OCI-LY7 (cell line): ENCODE data around the gene TERB1. TPM values are rescaled to one million over a fixed set of nuclear protein-coding genes. Genes with fewer than 3 reads are reported as not detected.

Experiments
- BruUV-seq: library from RNA; stranded (reverse); fragments of 400-500 nt; replicated peaks from 2 replicates; lab custom pipeline; 2021; lab: Mats Ljungman, UMichigan
- CTCF ChIA-PET: fragments of 300-600 bp; sonication (Branson Sonifier 250); formaldehyde crosslinking; loops from one replicate; lab custom pipeline; 2022; ENCODE audit warnings: antibody characterized with exemption; ENCODE audit not compliant: unreplicated experiment; lab: Charles Lee
- POLR2A ChIA-PET: fragments of 300-600 bp; sonication (Branson Sonifier 250); formaldehyde crosslinking; loops from one replicate; lab custom pipeline; 2022; ENCODE audit warnings: antibody characterized with exemption; lab: Charles Lee
- DNase-seq: peaks from one replicate; pipeline ENCODE4 v3.0.0-alpha.2; 2015; ENCODE audit warnings: low spot score
- H2AFZ ChIP-seq: fragments of 200-600 bp; sonication (generic), shearing (Covaris generic); 2 replicates; pipeline ENCODE4 v1.6.1; 2014; ENCODE audit warnings: mild to moderate bottlenecking, antibody characterized with exemption, low read length, moderate library complexity
- H3K27ac ChIP-seq: fragments of 200-600 bp; sonication (generic); 2 replicates; pipeline ENCODE4 v1.5.1; 2014; ENCODE audit warnings: mixed run types, low read depth, mild to moderate bottlenecking, moderate library complexity, low read length, inconsistent platforms; ENCODE audit not compliant: poor library complexity, severe bottlenecking
- H3K36me3 ChIP-seq: fragments of 200-600 bp; sonication (generic); 2 replicates; pipeline ENCODE4 v1.6.1; 2014; ENCODE audit warnings: mild to moderate bottlenecking, antibody characterized with exemption, low read length, moderate library complexity, mixed read lengths; ENCODE audit not compliant: insufficient read depth
- H3K4me1 ChIP-seq: fragments of 200-600 bp; sonication (generic); 2 replicates; pipeline ENCODE4 v1.5.1; 2014; ENCODE audit warnings: mild to moderate bottlenecking, low read length; ENCODE audit not compliant: insufficient read depth, poor library complexity, severe bottlenecking
- H3K4me2 ChIP-seq: fragments of 200-600 bp; sonication (generic); 2 replicates; pipeline ENCODE4 v1.6.1; 2014; ENCODE audit warnings: mild to moderate bottlenecking, low read length
- H3K4me3 ChIP-seq: fragments of 200-600 bp; sonication (generic); 2 replicates; pipeline ENCODE4 v1.5.1; 2014; ENCODE audit warnings: mild to moderate bottlenecking, low read depth, low read length; ENCODE audit not compliant: poor library complexity, severe bottlenecking
- H3K79me2 ChIP-seq: fragments of 200-600 bp; sonication (generic); 2 replicates; pipeline ENCODE4 v1.6.1; 2016; ENCODE audit warnings: low read depth, mild to moderate bottlenecking, low read length, moderate library complexity, mixed read lengths; ENCODE audit not compliant: insufficient read depth
- H3K9me2 ChIP-seq: fragments of 200-600 bp; sonication (generic); 2 replicates; pipeline ENCODE4 v1.6.1; 2016; ENCODE audit warnings: mild to moderate bottlenecking, low read length, mixed read lengths; ENCODE audit not compliant: insufficient read depth
- H3K9me3 ChIP-seq: fragments of 200-600 bp; sonication (generic); 2 replicates; pipeline ENCODE4 v1.6.1; 2014; ENCODE audit warnings: mild to moderate bottlenecking, mixed run types, low read length, mixed read lengths
- H4K20me1 ChIP-seq: fragments of 200-600 bp; sonication (generic); 2 replicates; pipeline ENCODE4 v1.6.1; 2014; ENCODE audit warnings: mild to moderate bottlenecking, antibody characterized with exemption, low read length, moderate library complexity, mixed read lengths; ENCODE audit not compliant: insufficient read depth
- CTCF ChIP-seq: fragments of 200-600 bp; sonication (generic); conservative IDR thresholded peaks from 2 replicates; pipeline ENCODE4 v1.5.1; 2014; ENCODE audit warnings: mild to moderate bottlenecking, antibody characterized with exemption, low read length, moderate library complexity, mixed read lengths
- EZH2phosphoT487 ChIP-seq: fragments of 200-600 bp; sonication (generic); IDR thresholded peaks from 2 replicates; pipeline ENCODE4 v1.6.1; 2018; ENCODE audit warnings: low read depth, borderline replicate concordance, mild to moderate bottlenecking, mixed run types, antibody characterized with exemption, low read length, moderate library complexity, mixed read lengths
- intact Hi-C: fragments of 100-400 bp; cut with micrococcal nuclease; formaldehyde crosslinking; loops from one replicate; pipeline ENCODE4 v1.10.0; 2022; ENCODE audit not compliant: unreplicated experiment
- total RNA-seq, 2 experiments: library from RNA; depleted of rRNA in 1 of 2; stranded (reverse); fragments of >200 nt in 1 of 2; shearing (Covaris generic) in 1 of 2; gene quantifications; 2 replicates each; pipeline ENCODE4 v1.2.3, GENCODE V29; 2014 to 2022

Gene TERB1
- total RNA-seq, 2 experiments from 2014 or later = 0.17 TPM; not detected in 1

GRCh38 chr16:66787427-66787826, 14.0 kb downstream of the TERB1 start:
- H3K4me1 ChIP-seq = no peaks in the 10 kb centered on the region
- no peak overlapping the region for H3K27ac ChIP-seq
- no TSS peak for BruUV-seq
- intact Hi-C loops = no loop called here
- H3K36me3 ChIP-seq = no peaks in the 10 kb centered on the region
- CTCF ChIA-PET = no interaction called here
- no peak overlapping the region for H2AFZ ChIP-seq
- no peaks in the 10 kb centered on the region for H4K20me1 ChIP-seq
- POLR2A ChIA-PET = no interaction called here
- no peak for DNase-seq
- no peaks in the 10 kb centered on the region for H3K79me2 ChIP-seq
- H3K9me3 ChIP-seq = no peaks in the 10 kb centered on the region
- H3K4me3 ChIP-seq = no peak overlapping the region
- H3K4me2 ChIP-seq = no peak overlapping the region
- H3K9me2 ChIP-seq = no peaks in the 10 kb centered on the region; the same call in 1 of the 2 replicates
- TF ChIP-seq EZH2phosphoT487 (no peak), CTCF (no peak)

GRCh38 chr16:66786551-66786950, 14.8 kb downstream of the TERB1 start:
- Histone ChIP-seq H3K36me3 (no peaks in the 10 kb centered on the region), H3K4me1 (no peaks in the 10 kb centered on the region), H3K27ac (no peak overlapping the region), H2AFZ (no peak overlapping the region), H3K9me3 (no peaks in the 10 kb centered on the region), H3K79me2 (no peaks in the 10 kb centered on the region), H3K9me2 (no peaks in the 10 kb centered on the region; the same call in 1 of the 2 replicates), H4K20me1 (no peaks in the 10 kb centered on the region), H3K4me3 (no peak overlapping the region), H3K4me2 (no peak overlapping the region)
- CTCF ChIA-PET = no interaction called here
- no peak for TF ChIP-seq EZH2phosphoT487
- TF ChIP-seq CTCF = no peak
- POLR2A ChIA-PET = no interaction called here
- no TSS peak for BruUV-seq
- no peak for DNase-seq
- intact Hi-C loops = no loop called here

- DNase-seq = no peak
- CTCF ChIA-PET = no interaction called here
- no peak overlapping the region for H2AFZ ChIP-seq
- no peaks in the 10 kb centered on the region for H3K9me3 ChIP-seq
- POLR2A ChIA-PET = no interaction called here
- H3K4me1 ChIP-seq = no peaks in the 10 kb centered on the region
- BruUV-seq = no TSS peak
- no peaks in the 10 kb centered on the region for H4K20me1 ChIP-seq
- H3K9me2 ChIP-seq = no peaks in the 10 kb centered on the region
- intact Hi-C loops = no loop called here
- no peak for TF ChIP-seq CTCF
- TF ChIP-seq EZH2phosphoT487 = no peak
- no peak overlapping the region for H3K27ac ChIP-seq
- H3K79me2 ChIP-seq = no peaks in the 10 kb centered on the region
- H3K4me3 ChIP-seq = no peak overlapping the region
- H3K4me2 ChIP-seq = no peak overlapping the region
- H3K36me3 ChIP-seq = no peaks in the 10 kb centered on the region
Observed at GRCh38 chr16:66776457-66776856, 24.9 kb downstream of the TERB1 start.
